Gastroesophageal sphincter (tissue), 3 donors: ENCODE data around the gene ZNF792.

Experiments
- CTCF ChIP-seq, 4 experiments: fragments of 200-600 bp in 2 of 4; fragments of 450-650 bp in 2 of 4; sonication (generic) in 1 of 4; IDR thresholded peaks; one replicate each; pipeline ENCODE4 v1.5.1; 2017 to 2019; ENCODE audit warnings: antibody characterized with exemption in 4 of 4, mild to moderate bottlenecking in 2 of 4, moderate library complexity in 2 of 4
- POLR2AphosphoS5 ChIP-seq: sonication (generic); formaldehyde crosslinking; IDR thresholded peaks from one replicate; pipeline ENCODE4 v1.6.1; 2017; ENCODE audit warnings: antibody characterized with exemption

- no peak for TF ChIP-seq CTCF (IDR thresholded peaks at IDR 0.05)
- TF ChIP-seq POLR2AphosphoS5, result no peak
Measured at GRCh38 chr19:34967551-34967950, 3.5 kb upstream of the ZNF792 start.
